NCI-H1105 treated with DMSO at 0.1 percent for 48 hours (cell line): Measurements from ENCODE around the gene GLIPR2.

ENCODE experiments used
- DNase-seq: peaks from one replicate; lab custom pipeline; 2025; lab: John Stamatoyannopoulos, UW

Gene GLIPR2

DNA sequence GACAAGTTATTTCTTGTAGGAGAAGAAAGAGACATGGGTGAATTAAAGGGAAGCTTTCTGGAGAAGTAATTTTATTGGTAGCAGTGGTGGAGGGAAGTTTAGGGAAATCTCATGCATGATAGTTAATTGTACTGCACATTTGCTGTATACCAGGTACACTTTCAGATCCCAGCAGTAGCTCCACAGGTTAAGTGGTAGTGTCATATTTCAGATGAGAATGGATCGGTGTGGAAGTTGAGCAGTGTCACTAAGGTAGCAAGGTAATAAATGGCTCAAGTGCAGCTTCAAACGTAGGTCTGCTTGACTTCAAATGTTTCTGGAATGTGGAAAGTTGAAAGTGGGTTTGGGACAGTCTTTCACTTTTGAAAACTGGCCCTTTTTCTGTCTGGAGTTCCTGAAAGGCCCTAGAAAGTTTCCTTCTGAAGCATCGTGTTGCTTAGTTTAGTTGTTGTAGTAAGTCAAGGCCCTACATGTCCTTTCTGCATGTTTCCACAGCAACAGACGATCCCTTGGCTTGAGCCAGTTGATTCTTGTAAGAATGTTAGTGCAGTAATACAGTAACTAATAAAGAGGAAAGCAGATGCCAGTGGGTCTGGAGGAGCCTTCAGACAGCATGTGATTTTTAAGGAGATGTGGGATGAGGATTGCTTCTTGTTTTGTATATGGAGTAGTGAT lies 57.9 kb downstream of the GLIPR2 start:
- DNase-seq: no peak

DNA sequence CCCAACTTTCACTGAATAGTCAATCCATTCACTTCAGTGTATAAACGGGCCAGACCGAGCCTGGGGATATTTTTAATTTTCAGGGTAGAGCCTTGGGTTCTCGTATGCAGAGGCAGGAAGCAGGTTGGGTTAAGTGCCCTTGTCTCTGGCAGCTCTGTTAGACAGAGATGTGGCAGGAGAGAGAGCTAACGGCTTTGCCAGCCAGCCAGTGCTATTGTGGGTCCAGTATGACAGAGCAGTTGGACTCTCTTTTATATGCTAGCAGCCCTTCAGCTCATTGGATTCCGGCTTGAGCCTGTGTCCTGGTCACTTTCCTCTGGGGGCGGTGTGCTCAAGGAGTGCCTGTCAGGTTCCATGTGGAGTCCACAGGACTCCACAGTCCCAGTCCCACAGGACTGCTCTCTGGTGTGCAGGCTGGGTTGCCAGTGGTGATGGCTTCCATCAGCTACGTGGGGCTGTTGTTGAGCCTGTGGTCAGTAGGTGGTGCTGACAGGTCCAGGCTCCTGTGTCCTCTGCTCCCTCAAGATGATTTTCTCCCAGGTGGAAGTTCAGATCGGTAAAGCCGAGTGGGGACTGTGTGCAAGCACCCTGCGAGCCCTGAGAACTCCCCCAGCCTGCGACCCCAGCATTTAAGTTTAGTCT lies 68.5 kb downstream of the GLIPR2 start:
- DNase-seq: no peak

GRCh38 chr9:36207016-36207415 lies 70.5 kb downstream of the GLIPR2 start:
- no peak for DNase-seq

GRCh38 chr9:36207546-36208012 lies 71.0 kb downstream of the GLIPR2 start:
- DNase-seq: no peak

- DNase-seq: no peak
These were observed 72.2 kb downstream of the GLIPR2 start for GRCh38 chr9:36208521-36209253.

DNA sequence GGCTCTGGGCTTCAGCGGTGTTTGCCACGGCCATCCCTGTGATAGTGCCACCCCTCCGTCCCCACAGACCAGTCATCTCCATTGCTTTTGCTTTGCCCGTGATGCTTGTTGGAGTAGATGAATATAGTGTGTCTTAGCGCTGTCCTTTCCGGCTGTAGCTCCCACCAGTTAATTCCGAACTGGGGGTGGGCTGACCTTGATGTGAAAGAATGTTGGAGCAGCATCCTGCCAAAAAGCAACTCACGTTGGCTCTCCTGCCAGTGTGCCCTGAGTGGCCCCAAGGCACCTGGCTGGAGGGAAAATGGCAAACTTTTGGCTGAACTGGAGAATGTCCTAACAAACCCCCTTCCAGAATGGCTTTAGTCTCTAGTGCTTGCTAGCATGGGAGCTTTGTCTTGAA lies 74.2 kb downstream of the GLIPR2 start:
- no peak for DNase-seq

GRCh38 chr9:36211510-36211909 lies 75.0 kb downstream of the GLIPR2 start:
- DNase-seq: no peak

DNA sequence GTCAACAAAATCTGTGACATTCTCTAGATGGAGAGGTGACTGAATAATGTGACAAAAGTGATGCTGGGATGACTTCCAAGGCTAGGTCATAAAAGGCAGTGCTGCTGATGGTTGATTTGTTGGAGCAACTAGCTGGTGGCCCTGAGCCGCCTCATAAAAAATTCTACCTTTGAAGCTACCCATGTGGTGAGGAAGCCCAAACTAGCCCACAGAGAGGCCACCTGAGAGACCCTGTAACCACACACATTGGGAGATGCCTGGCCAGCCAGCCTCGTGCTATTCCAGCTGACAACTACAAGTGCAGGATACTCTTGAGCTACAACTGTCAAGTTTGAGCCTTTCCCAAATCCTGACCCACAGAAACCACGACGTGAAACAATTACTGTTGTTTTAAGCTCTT lies 76.9 kb downstream of the GLIPR2 start:
- DNase-seq: no peak
